Cardiac muscle cell (in vitro differentiated cells and primary cell): ENCODE data around the gene IL1RN. TPM values are rescaled to one million over a fixed set of nuclear protein-coding genes. Genes with fewer than 3 reads are reported as not detected.

Experiments
- DNase-seq, 2 donors: peaks; one replicate each; pipeline versions ENCODE4 v3.0.0 to v3.0.0-alpha.2; 2010 to 2017; ENCODE audit warnings: low read depth in 1 of 2, low spot score in 1 of 2
- H3K27ac ChIP-seq: fragments of 200-600 bp; sonication (generic); 2 replicates; pipeline ENCODE4 v1.5.1; 2016
- H3K27me3 ChIP-seq: fragments of 200-600 bp; sonication (generic); 2 replicates; pipeline ENCODE4 v1.6.0; 2016; ENCODE audit warnings: control low read depth
- H3K36me3 ChIP-seq: fragments of 200-600 bp; sonication (generic); 2 replicates; pipeline ENCODE4 v1.5.1; 2016; ENCODE audit warnings: control low read depth
- H3K4me1 ChIP-seq: fragments of 200-600 bp; sonication (generic); 2 replicates; pipeline ENCODE4 v1.8.1; 2017; ENCODE audit warnings: low read depth, mild to moderate bottlenecking, mixed run types
- H3K4me3 ChIP-seq: fragments of 200-600 bp; sonication (generic); 2 replicates; pipeline ENCODE4 v1.5.1; 2016; ENCODE audit warnings: mild to moderate bottlenecking
- H3K9me3 ChIP-seq: fragments of 200-600 bp; sonication (generic); 2 replicates; pipeline ENCODE4 v1.5.1; 2017; ENCODE audit warnings: low read depth, mild to moderate bottlenecking, control low read depth
- CTCF ChIP-seq: IDR thresholded peaks from 2 replicates; pipeline ENCODE4 v1.5.1; 2012; ENCODE audit warnings: low read depth, mild to moderate bottlenecking, low read length
- polyA plus RNA-seq: library from polyadenylated mRNA; unstranded; fragments of >200 nt; fragmentation: Nextera tagmentation; extraction: Ambion mirVana; gene quantifications from 2 replicates; pipeline ENCODE4 v1.2.1, GENCODE V29; 2016
- total RNA-seq: library from RNA; depleted of rRNA; stranded (reverse); fragments of >200 nt; gene quantifications from 2 replicates; pipeline ENCODE4 v1.2.3, GENCODE V29; 2016

The IL1RN gene
- total and polyA plus RNA-seq, 2 experiments from 2014 or later = not detected

- TF ChIP-seq CTCF = no peak
- H3K9me3 ChIP-seq = no peaks in the 10 kb centered on the region
These were observed 29.4 kb upstream of the IL1RN start for GRCh38 chr2:113098041-113098440.

GRCh38 chr2:113098532-113098931 lies 28.9 kb upstream of the IL1RN start:
- no peak overlapping the region for H3K27ac ChIP-seq
- no peak overlapping the region for H3K4me3 ChIP-seq
- no peaks in the 10 kb centered on the region for H3K9me3 ChIP-seq
- no peak for TF ChIP-seq CTCF
- H3K27me3 ChIP-seq = no peaks in the 10 kb centered on the region
- DNase-seq = no peak
- no peaks in the 10 kb centered on the region for H3K4me1 ChIP-seq
- no peaks in the 10 kb centered on the region for H3K36me3 ChIP-seq

More at GRCh38 chr2:113098041-113098440, 29.4 kb upstream of the IL1RN start:
- H3K4me1 ChIP-seq = no peaks in the 10 kb centered on the region
- no peak for DNase-seq
- H3K4me3 ChIP-seq = no peak overlapping the region
- no peaks in the 10 kb centered on the region for H3K27me3 ChIP-seq
- H3K27ac ChIP-seq = no peak overlapping the region
- H3K36me3 ChIP-seq = no peaks in the 10 kb centered on the region

GRCh38 chr2:113102133-113102532 lies 25.3 kb upstream of the IL1RN start:
- Histone ChIP-seq H3K36me3 (no peaks in the 10 kb centered on the region), H3K9me3 (no peaks in the 10 kb centered on the region), H3K4me3 (no peak overlapping the region), H3K27ac (no peak overlapping the region), H3K4me1 (no peaks in the 10 kb centered on the region), H3K27me3 (no peaks in the 10 kb centered on the region)
- no peak for TF ChIP-seq CTCF
- no peak for DNase-seq

GRCh38 chr2:113103277-113103676 lies 24.1 kb upstream of the IL1RN start:
- Histone ChIP-seq H3K9me3 (no peaks in the 10 kb centered on the region), H3K4me1 (no peaks in the 10 kb centered on the region), H3K27me3 (no peaks in the 10 kb centered on the region), H3K4me3 (no peak overlapping the region), H3K36me3 (no peaks in the 10 kb centered on the region), H3K27ac (no peak overlapping the region)
- no peak for DNase-seq
- no peak for TF ChIP-seq CTCF

GRCh38 chr2:113104054-113104611 lies 23.3 kb upstream of the IL1RN start:
- TF ChIP-seq CTCF = no peak
- DNase-seq = peak in 1 of 2 donors; percentile 10

More at GRCh38 chr2:113104054-113104611, 23.3 kb upstream of the IL1RN start:
- Histone ChIP-seq H3K27ac (no peak overlapping the region), H3K4me3 (no peak overlapping the region), H3K4me1 (no peaks in the 10 kb centered on the region), H3K27me3 (no peaks in the 10 kb centered on the region), H3K9me3 (no peaks in the 10 kb centered on the region), H3K36me3 (no peaks in the 10 kb centered on the region)
